Loucy (cell line): ENCODE measurements around the gene SH2D6.

Experiments
- EZH2phosphoT487 ChIP-seq: fragments of 200-600 bp; IDR thresholded peaks from 2 replicates; pipeline ENCODE4 v1.6.1; 2018; ENCODE audit warnings: antibody characterized with exemption, mild to moderate bottlenecking, moderate library complexity, borderline replicate concordance
- TF ChIP-seq, protein P1 (sequence below): fragments of 200-600 bp; sonication (generic); conservative IDR thresholded peaks from 2 replicates; pipeline ENCODE4 v1.5.1; 2014; ENCODE audit warnings: mild to moderate bottlenecking, antibody characterized with exemption, low read length

DNA sequence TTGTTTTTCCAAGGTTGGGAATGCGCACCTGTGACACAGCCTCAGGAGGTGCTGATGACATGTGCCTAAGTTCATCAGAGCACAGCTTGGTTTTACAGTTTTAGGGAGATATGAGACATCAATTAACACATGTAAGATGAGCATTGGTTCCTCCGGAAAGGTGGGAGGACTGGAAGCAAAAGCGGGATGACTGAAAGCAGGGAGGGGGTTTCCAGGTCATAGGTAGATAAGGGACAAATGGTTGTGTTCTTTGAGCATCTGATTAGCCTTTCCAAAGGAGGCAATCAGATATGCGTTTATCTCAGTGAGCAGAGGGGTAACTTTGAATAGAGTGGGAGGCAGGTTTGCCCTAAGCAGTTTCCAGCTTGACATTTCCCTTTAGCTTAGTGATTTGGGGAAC, 34.7 kb upstream of the SH2D6 start:
- TF ChIP-seq, protein P1, sequence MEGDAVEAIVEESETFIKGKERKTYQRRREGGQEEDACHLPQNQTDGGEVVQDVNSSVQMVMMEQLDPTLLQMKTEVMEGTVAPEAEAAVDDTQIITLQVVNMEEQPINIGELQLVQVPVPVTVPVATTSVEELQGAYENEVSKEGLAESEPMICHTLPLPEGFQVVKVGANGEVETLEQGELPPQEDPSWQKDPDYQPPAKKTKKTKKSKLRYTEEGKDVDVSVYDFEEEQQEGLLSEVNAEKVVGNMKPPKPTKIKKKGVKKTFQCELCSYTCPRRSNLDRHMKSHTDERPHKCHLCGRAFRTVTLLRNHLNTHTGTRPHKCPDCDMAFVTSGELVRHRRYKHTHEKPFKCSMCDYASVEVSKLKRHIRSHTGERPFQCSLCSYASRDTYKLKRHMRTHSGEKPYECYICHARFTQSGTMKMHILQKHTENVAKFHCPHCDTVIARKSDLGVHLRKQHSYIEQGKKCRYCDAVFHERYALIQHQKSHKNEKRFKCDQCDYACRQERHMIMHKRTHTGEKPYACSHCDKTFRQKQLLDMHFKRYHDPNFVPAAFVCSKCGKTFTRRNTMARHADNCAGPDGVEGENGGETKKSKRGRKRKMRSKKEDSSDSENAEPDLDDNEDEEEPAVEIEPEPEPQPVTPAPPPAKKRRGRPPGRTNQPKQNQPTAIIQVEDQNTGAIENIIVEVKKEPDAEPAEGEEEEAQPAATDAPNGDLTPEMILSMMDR, result no peak
- no peak for TF ChIP-seq EZH2phosphoT487
